ENCODE data around the gene CTF1. TPM values are rescaled to one million over a fixed set of nuclear protein-coding genes. Genes with fewer than 3 reads are reported as not detected.

The CTF1 gene
- total RNA-seq, 2 experiments from 2014 or later = 0.09 to 0.46 TPM

GRCh38 chr16:30925995-30926811, 29.8 kb downstream of the CTF1 start:
- H4K20me1 ChIP-seq (ENCODE audit: insufficient read depth, low read length) = no peaks in the 10 kb centered on the region
- no peaks in the 10 kb centered on the region for H3K9me3 ChIP-seq (ENCODE audit: low read length)
- no peaks in the 10 kb centered on the region for H3K79me2 ChIP-seq (ENCODE audit: insufficient read depth, low read depth, low read length)
- no peaks in the 10 kb centered on the region for H3K9me2 ChIP-seq (ENCODE audit: insufficient read depth, low read length)
- no peak overlapping the region for H3K27ac ChIP-seq (ENCODE audit: low read depth, low read length, poor library complexity, severe bottlenecking)
- POLR2A ChIA-PET = interaction anchor here (0.8 kb wide), 1 partner anchor 12 kb away, joined by 3 read pairs; no protein-coding TSS in a partner anchor
- no peak for DNase-seq (ENCODE audit: low spot score)
- intact Hi-C loops (cut with micrococcal nuclease; ENCODE audit: unreplicated experiment) = no loop called here
- CTCF ChIA-PET (ENCODE audit: unreplicated experiment) = interaction anchor here (1.2 kb wide), 1 partner anchor 16 kb away, joined by 3 read pairs; no protein-coding TSS in a partner anchor
- peaks cover 10% of the 10 kb centered on the region; the same call in 1 of the 2 replicates for H3K36me3 ChIP-seq (ENCODE audit: insufficient read depth, low read length)
- no peak overlapping the region for H3K4me2 ChIP-seq (ENCODE audit: low read length)
- no peak overlapping the region for H3K4me3 ChIP-seq (ENCODE audit: low read depth, low read length, poor library complexity, severe bottlenecking)
- TF ChIP-seq EZH2phosphoT487 (IDR thresholded peaks at IDR 0.05; ENCODE audit: borderline replicate concordance, low read depth, low read length) = no peak
- no peak for TF ChIP-seq CTCF (conservative IDR thresholded peaks at IDR 0.05; ENCODE audit: low read length)
- BruUV-seq (replicated peaks) = no TSS peak
- no peak overlapping the region for H2AFZ ChIP-seq (ENCODE audit: low read length)
- peaks cover 13% of the 10 kb centered on the region for H3K4me1 ChIP-seq (ENCODE audit: insufficient read depth, low read length, poor library complexity, severe bottlenecking)

- intact Hi-C loops (cut with micrococcal nuclease; ENCODE audit: unreplicated experiment) = no loop called here
- H3K9me3 ChIP-seq (ENCODE audit: low read length) = no peaks in the 10 kb centered on the region
- H2AFZ ChIP-seq (ENCODE audit: low read length) = no peak overlapping the region
- peaks cover 15% of the 10 kb centered on the region; the same call in 1 of the 2 replicates for H3K36me3 ChIP-seq (ENCODE audit: insufficient read depth, low read length)
- TF ChIP-seq CTCF (conservative IDR thresholded peaks at IDR 0.05; ENCODE audit: low read length) = no peak
- TF ChIP-seq EZH2phosphoT487 (IDR thresholded peaks at IDR 0.05; ENCODE audit: borderline replicate concordance, low read depth, low read length) = no peak
- H4K20me1 ChIP-seq (ENCODE audit: insufficient read depth, low read length) = no peaks in the 10 kb centered on the region
- no peak overlapping the region for H3K4me3 ChIP-seq (ENCODE audit: low read depth, low read length, poor library complexity, severe bottlenecking)
- H3K4me1 ChIP-seq (ENCODE audit: insufficient read depth, low read length, poor library complexity, severe bottlenecking) = peaks cover 10% of the 10 kb centered on the region
- ChIA-PET POLR2A (interaction anchor here (0.5 to 1.3 kb wide), 4 partner anchors 11 to 107 kb away, joined by 3 to 6 read pairs (median 4); no protein-coding TSS in a partner anchor), CTCF (ENCODE audit: unreplicated experiment) (interaction anchor here (0.6 to 1.2 kb wide), 2 partner anchors 15 to 190 kb away, joined by 3 read pairs; partner anchors contain the start of gene KAT8)
- peak overlapping the region; percentile 8; the same call in 1 of the 2 replicates for H3K4me2 ChIP-seq (ENCODE audit: low read length)
- no peaks in the 10 kb centered on the region for H3K9me2 ChIP-seq (ENCODE audit: insufficient read depth, low read length)
- no peak overlapping the region for H3K27ac ChIP-seq (ENCODE audit: low read depth, low read length, poor library complexity, severe bottlenecking)
- DNase-seq (ENCODE audit: low spot score) = no peak
- no TSS peak for BruUV-seq (replicated peaks)
- no peaks in the 10 kb centered on the region for H3K79me2 ChIP-seq (ENCODE audit: insufficient read depth, low read depth, low read length)
Measured at GRCh38 chr16:30926937-30927788, 30.7 kb downstream of the CTF1 start.

Data from OCI-LY7 (cell line).